Measurements from ENCODE around the gene SNX33.

DNA sequence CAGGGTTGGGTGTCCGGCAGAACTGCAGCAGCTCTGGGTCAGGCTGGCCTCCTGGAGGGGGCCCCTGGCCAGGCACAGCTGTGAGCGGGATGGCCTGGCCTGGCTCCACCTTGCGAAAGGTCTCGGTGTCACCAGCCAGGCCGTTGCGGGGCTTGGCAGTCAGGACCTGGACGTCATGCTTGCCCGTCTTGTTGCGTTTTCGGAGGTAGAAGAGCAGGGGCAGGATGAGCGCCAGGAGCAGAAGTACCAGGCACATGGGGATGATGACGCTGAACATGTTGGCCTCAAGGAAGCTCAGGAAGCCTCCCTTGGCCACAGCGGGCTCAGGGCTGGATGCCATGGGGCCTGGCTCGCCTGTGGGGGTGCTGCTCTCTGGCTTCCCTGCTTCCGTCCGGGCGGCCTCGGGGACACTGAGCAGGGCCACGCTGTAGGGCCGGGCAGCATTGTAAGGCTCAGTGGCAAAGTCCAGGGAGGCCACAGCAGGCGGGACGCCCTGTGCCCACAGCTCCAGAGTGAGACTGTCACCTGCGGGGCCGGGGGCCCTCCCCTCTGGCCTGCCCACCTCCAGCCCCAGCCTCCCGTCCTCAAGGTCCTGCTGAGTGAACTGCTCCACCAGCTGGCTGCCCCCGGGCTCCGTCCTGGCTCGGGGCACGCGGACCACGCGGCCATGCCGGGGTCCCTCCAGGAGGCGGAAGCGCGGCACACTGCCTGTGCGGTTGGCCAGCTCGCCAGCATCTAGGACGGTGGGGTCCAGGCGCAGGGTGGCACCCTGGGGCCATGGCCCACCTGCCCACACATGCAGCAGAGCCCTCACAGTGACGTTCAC is 28.1 kb downstream of the SNX33 start:
- TF ChIP-seq, protein P1, sequence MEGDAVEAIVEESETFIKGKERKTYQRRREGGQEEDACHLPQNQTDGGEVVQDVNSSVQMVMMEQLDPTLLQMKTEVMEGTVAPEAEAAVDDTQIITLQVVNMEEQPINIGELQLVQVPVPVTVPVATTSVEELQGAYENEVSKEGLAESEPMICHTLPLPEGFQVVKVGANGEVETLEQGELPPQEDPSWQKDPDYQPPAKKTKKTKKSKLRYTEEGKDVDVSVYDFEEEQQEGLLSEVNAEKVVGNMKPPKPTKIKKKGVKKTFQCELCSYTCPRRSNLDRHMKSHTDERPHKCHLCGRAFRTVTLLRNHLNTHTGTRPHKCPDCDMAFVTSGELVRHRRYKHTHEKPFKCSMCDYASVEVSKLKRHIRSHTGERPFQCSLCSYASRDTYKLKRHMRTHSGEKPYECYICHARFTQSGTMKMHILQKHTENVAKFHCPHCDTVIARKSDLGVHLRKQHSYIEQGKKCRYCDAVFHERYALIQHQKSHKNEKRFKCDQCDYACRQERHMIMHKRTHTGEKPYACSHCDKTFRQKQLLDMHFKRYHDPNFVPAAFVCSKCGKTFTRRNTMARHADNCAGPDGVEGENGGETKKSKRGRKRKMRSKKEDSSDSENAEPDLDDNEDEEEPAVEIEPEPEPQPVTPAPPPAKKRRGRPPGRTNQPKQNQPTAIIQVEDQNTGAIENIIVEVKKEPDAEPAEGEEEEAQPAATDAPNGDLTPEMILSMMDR (IDR thresholded peaks at IDR 0.05): no peak
- no peak for TF ChIP-seq POLR2A (IDR thresholded peaks at IDR 0.05)

Measured in adrenal gland (tissue), 5 donors.